Retina (tissue), 1 donor: ENCODE measurements around the gene FBXL19.

Source experiments
- DNase-seq: peaks from one replicate; pipeline ENCODE4 v3.0.0-alpha.2; 2016

Gene FBXL19

GRCh38 chr16:30947859-30948666 is 24.7 kb downstream of the FBXL19 start:
- DNase-seq, result peak; percentile 96

GRCh38 chr16:30948667-30949649 is 25.6 kb downstream of the FBXL19 start, which contains the start of gene ORAI3:
ORAI3 (plus strand) TSS chr16:30949068; CDS start chr16:30949290, 222 bp downstream.
- peak; percentile 75 for DNase-seq

- DNase-seq, result peak; percentile 41
Observed at GRCh38 chr16:30949650-30950515, 26.5 kb downstream of the FBXL19 start.

GRCh38 chr16:30950516-30951065 is 27.2 kb downstream of the FBXL19 start:
- no peak for DNase-seq

- DNase-seq, result no peak
Observed at GRCh38 chr16:30951193-30951592, 27.8 kb downstream of the FBXL19 start.

GRCh38 chr16:30951750-30952149 is 28.4 kb downstream of the FBXL19 start:
- no peak for DNase-seq

GRCh38 chr16:30953111-30953510 is 29.7 kb downstream of the FBXL19 start:
- no peak for DNase-seq

- peak; percentile 81 for DNase-seq
Observed at GRCh38 chr16:30953511-30954124, 30.2 kb downstream of the FBXL19 start.

- no peak for DNase-seq
Observed at GRCh38 chr16:30954993-30955392, 31.6 kb downstream of the FBXL19 start.

GRCh38 chr16:30956601-30957455 is 33.5 kb downstream of the FBXL19 start:
- DNase-seq, result no peak

- DNase-seq, result peak; percentile 100
Observed at GRCh38 chr16:30957456-30958174, 34.2 kb downstream of the FBXL19 start, which contains the start of gene SETD1A. SETD1A (plus strand) TSS chr16:30957754; CDS start chr16:30958732, 978 bp downstream.

GRCh38 chr16:30958175-30959079 is 35.1 kb downstream of the FBXL19 start:
- peak; percentile 32 for DNase-seq

GRCh38 chr16:30961384-30961783 is 38.0 kb downstream of the FBXL19 start:
- no peak for DNase-seq

GRCh38 chr16:30963925-30964511 is 40.6 kb downstream of the FBXL19 start:
- DNase-seq, result no peak

- DNase-seq, result no peak
Observed at GRCh38 chr16:30964574-30965226, 41.3 kb downstream of the FBXL19 start.

- DNase-seq, result no peak
Observed at GRCh38 chr16:30965436-30965835, 42.1 kb downstream of the FBXL19 start.

GRCh38 chr16:30966033-30966619 is 42.8 kb downstream of the FBXL19 start:
- DNase-seq, result no peak
